CD4-positive, alpha-beta T cell treated with Interleukin-4 for 1 hour (primary cell): ENCODE results near the gene MYO1D.

Experiments
- DNase-seq, 2 donors: peaks; one replicate each; pipeline ENCODE4 v3.0.0-alpha.2; 2020 to 2022

The MYO1D gene

GRCh38 chr17:32496395-32497073 lies 380.4 kb downstream of the MYO1D start:
- no peak for DNase-seq

GRCh38 chr17:32495359-32496231 lies 381.3 kb downstream of the MYO1D start:
- DNase-seq: no peak

- DNase-seq: no peak
These were observed 382.1 kb downstream of the MYO1D start for GRCh38 chr17:32494621-32495358.

DNA sequence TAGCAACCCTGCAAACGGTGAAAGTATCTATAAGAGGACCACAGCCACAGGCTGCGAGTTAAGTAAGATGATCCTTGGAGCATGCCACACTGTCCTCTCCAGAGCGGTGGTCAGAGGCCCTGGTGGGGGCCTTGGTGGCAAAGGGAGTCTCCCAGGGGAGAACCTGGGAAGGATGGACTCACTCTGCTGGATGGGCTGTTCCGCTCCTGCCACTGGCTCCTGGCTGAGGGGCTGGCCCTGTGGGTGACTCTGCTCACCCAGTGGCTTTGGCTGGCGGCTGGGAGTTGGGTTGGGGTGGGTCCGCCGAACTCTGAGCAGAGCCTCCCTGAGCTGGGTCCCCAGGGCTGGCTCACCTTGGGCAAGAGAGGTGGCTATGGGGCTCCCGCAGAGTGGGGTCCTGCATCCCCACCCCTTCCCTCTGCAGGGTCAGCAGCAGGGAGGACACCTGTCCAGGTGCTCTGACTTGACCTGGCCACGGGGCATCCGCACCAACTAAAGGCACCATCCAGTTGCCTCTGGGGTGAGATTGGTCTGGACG lies 382.9 kb downstream of the MYO1D start:
- DNase-seq: no peak

- DNase-seq: no peak
These were observed 383.4 kb downstream of the MYO1D start for GRCh38 chr17:32493571-32493970.

GRCh38 chr17:32492648-32493289 lies 384.2 kb downstream of the MYO1D start:
- no peak for DNase-seq

- DNase-seq: no peak
These were observed 384.7 kb downstream of the MYO1D start for GRCh38 chr17:32492264-32492589.

DNA sequence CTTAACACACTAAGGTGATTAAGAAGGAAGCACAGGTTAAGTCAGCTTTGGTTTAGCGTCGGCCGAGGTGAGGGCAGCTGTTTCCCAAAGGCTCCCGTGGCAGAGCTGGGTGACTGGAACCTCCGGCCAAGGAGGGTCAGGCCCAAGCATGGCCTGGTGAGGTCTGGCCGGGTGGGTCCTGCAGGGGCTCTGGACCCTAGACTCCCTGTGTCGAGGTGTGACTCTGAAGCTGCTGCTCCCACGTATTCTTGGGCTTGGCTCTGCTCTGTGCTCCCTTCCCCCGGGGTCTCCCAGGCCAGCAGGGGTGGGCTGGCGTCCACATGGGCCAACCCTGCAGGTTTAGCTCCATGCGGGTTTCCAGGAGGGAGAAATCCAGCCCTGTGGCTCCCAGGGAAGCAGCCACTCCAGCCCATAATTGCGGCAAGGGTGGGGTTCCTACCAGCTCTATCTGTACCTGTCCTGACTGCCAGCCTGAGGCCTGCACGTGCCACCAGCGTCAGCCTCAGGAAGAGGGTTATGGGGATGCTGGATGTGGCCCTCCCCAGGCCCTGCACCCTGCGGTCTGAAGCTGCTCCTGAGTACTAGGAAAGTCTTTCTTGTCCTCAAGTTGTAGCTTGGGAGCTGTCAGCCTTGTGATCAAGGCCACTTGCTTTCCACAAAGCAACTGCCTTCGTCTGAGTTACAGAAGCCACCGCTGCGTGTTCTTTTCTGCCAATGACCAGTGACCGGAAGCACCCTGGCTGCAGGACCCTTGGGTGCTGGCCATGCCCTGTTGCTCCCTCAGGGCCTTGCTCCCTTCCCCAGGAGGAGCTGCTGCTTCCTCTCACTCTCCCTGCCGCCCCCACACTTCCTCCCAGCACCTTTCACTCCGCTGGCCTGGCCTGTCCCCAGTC lies 385.3 kb downstream of the MYO1D start:
- DNase-seq: no peak

GRCh38 chr17:32490101-32490482 lies 386.8 kb downstream of the MYO1D start:
- DNase-seq: no peak

GRCh38 chr17:32489320-32490100 lies 387.4 kb downstream of the MYO1D start:
- DNase-seq: no peak

DNA sequence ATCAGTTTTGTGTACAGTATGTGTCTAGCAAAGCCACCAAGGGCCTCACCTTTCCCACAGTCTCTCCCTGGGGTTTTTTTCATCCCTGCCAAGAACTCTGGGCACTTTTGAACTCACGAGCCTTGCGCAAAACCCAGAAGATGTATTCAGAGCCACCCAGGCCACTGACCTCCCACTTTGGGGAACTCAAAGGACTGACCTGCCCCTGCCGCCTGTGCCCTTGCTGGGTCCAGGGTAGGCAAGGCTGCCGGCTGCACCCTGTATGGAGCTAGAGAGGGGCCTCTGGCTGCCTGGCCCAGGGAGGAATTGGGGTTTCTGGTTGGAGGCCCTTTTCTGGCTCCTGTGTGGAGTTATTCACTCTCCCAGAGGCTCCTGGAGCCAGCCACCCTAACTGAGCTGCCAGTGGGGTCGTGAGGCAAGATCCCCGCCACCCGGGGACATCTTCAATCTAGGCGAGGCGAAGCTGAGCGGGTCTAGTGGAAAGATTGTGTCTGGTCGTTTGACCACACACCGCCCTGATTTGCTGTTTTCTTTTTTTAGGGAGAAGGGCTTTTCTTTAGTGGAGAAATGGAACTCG lies 388.2 kb downstream of the MYO1D start:
- DNase-seq: no peak

- DNase-seq: no peak
These were observed 388.8 kb downstream of the MYO1D start for GRCh38 chr17:32488177-32488542.

GRCh38 chr17:32487473-32488176 lies 389.3 kb downstream of the MYO1D start:
- no peak for DNase-seq

DNA sequence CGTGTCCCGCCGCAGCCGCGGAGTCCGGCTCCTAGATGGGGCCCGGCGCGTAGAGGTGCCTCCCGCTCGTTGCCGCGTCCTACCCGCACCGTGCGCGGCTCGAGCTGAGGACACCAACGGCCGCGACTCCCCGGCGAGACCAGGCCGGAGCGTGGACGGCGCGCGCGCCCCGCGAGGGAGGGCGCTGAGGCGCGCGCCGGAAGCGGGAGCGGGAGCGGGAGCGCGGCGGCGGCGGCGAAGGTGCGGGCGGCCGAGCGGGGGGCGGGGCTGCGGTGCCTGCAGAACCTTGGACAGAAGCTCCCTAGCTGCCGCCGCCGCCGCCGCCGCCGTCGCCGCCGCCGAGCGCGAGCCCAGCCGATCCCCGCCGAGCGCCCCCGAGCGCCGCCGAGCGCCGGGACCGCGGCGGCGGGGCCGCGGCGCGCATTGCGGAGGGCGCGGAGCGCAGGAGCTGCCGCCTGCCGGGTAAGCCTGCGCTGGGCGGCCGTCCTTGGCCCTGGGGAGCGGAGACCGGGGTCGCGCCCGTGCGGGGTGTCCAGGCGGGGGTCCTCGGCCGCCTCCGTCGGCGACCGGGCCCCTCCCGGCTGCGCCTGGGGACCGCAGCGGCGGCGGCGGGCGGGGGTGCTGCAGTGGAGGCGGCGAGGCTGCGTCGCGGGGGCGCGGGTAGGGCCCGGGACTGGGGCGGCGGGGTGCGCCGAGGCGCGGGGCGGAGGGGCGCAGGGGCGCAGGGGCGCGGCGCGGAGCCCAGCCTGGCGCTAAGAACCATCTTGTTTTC lies 390.0 kb downstream of the MYO1D start, which contains the start of gene CDK5R1:
TSS of gene CDK5R1 (plus strand) at position 293 of the 772 bp plus-strand sequence. CDS start 628 bp downstream, outside the sequence.
- peak; percentile 71 to 78 for DNase-seq

GRCh38 chr17:32486111-32486700 lies 390.7 kb downstream of the MYO1D start:
- DNase-seq: peak; percentile 62 to 69

DNA sequence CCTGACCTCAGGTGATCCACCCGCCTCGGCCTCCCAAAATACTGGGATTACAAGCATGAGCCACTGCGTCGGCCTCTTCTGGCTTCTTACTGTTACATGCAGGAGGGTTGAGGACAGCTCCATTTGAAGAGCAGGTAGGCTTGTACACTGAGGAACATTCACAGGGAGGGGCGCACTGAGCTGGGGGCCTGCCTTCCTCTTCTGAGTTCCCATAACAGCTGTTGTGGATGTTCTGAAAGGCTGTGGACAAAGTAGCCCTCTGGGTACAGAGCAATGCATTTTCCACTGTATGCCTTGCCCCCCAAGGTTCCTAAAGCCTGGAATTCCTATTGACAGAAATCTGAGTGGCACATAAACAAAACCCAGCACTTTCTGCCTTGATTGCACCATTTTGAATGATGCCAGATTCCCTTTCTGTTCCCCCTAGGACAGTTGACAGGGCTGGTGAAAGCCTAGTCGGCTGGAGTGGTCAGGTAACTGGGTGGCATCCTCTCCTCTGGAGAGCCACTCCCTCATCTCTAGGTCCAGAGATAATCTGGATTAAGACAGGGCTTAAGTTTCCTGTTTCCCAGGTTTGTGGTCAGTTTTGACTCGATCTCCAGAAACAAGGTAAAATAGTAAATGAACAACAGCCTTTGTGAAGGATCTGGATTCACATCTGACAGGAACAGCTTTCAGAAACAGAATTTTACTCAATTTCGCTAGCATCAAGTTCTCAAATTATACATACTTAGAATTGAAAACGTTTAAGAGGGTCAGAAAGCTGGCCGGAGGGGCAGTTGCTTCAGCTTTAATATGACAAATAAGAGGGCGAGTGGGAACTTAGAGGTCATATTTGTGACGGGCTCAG lies 391.4 kb downstream of the MYO1D start:
- DNase-seq: no peak

DNA sequence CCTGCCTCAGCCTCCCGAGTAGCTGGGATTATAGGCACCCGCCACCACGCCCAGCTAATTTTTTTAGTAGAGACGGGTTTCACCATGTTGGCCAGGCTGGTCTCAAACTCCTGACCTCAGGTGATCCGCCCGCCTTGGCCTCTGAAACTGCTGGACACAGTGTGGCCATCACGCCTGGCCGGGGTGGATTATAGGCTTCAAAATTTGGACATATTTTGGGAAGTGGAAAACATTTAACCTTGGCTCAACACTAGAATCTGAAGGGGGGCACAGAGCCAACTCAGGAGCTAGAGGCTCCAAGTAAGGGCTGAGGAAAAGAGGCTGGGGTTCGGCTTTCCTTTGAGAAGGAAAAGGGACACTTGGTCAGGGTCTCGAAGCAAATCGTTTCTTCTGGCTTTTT lies 392.3 kb downstream of the MYO1D start:
- no peak for DNase-seq

DNA sequence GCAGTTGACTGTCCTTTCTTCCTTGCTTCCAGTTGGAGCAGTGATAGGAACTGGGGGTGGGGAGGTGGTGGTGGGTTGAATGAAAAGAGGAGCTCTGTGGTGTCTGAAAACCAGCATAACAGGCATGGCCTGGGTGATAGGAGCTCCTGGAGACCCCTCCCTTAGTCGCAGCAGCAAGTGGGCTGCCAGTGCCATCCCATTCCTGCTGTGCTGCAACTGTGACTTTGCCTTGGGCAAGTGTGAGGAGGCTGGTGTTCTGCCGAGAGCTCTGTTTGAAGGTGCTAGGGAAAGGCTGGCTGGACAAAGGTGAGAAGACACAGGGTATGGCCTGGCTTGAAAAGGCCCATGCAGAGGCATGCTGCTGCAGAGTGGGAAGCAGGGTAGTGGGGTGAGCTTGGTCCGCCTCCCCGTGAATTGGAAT lies 392.9 kb downstream of the MYO1D start:
- no peak for DNase-seq
